Stimulated activated CD4-positive, alpha-beta T cell treated with anti-CD3 and anti-CD28 coated beads, Interleukin-12 subunit alpha, Interleukin-12 subunit beta, amount 100 ng/mL, for 48 hours (primary cell): ENCODE measurements around the gene CDK18.

Experiments
- DNase-seq, 3 donors: peaks; one replicate each; pipeline ENCODE4 v3.0.0-alpha.2; 2020; ENCODE audit warnings: low read depth in 2 of 3, low spot score in 1 of 3

Gene CDK18

GRCh38 chr1:205535866-205536758 is 31.6 kb downstream of the CDK18 start:
- DNase-seq, result no peak

GRCh38 chr1:205536759-205537361 is 32.4 kb downstream of the CDK18 start:
- no peak for DNase-seq

- no peak for DNase-seq
Observed at GRCh38 chr1:205537386-205538018, 33.0 kb downstream of the CDK18 start.

- DNase-seq, result no peak
Observed at GRCh38 chr1:205538235-205538840, 33.9 kb downstream of the CDK18 start.

- DNase-seq, result no peak
Observed at GRCh38 chr1:205541161-205541886, 36.9 kb downstream of the CDK18 start.

GRCh38 chr1:205542367-205542766 is 37.9 kb downstream of the CDK18 start:
- DNase-seq, result no peak

GRCh38 chr1:205543351-205544301 is 39.2 kb downstream of the CDK18 start:
- DNase-seq, result peak in 2 of 3 donors; percentile 12 to 19

GRCh38 chr1:205545001-205545919 is 40.8 kb downstream of the CDK18 start:
- DNase-seq, result no peak

GRCh38 chr1:205545991-205546390 is 41.5 kb downstream of the CDK18 start:
- no peak for DNase-seq

- DNase-seq, result no peak
Observed at GRCh38 chr1:205546541-205546940, 42.1 kb downstream of the CDK18 start.

GRCh38 chr1:205547936-205548827 is 43.7 kb downstream of the CDK18 start:
- DNase-seq, result no peak

- no peak for DNase-seq
Observed at GRCh38 chr1:205554026-205554811, 49.8 kb downstream of the CDK18 start.

- no peak for DNase-seq
Observed at GRCh38 chr1:205561501-205562203, 57.2 kb downstream of the CDK18 start.

GRCh38 chr1:205563927-205564441 is 59.5 kb downstream of the CDK18 start:
- DNase-seq, result no peak

GRCh38 chr1:205565799-205566198 is 61.3 kb downstream of the CDK18 start:
- DNase-seq, result no peak

GRCh38 chr1:205567716-205568115 is 63.2 kb downstream of the CDK18 start:
- DNase-seq, result no peak
